ENCODE measurements around the gene CEP70. TPM values are rescaled to one million over a fixed set of nuclear protein-coding genes. Genes with fewer than 3 reads are reported as not detected.
"Not testable (repeated sequence)": the region's sequence is repeated elsewhere in the genome, so short reads cannot be mapped to it uniquely, and the experiment has no call there.

The CEP70 gene
- total RNA-seq, 1 donor from 2014 or later, result 6.5 TPM

- no peaks in the 10 kb centered on the region for H3K4me1 ChIP-seq (ENCODE audit: insufficient read depth, low read length)
- no peaks in the 10 kb centered on the region for H3K9me3 ChIP-seq (ENCODE audit: insufficient read depth, low read depth, low read length)
- no peak overlapping the region for H3K27ac ChIP-seq (ENCODE audit: low read depth, low read length)
- DNase-seq (ENCODE audit: low read depth), result no peak
- FAIRE-seq, result no peak
- no peak overlapping the region for H3K27ac Mint-ChIP-seq (ENCODE audit: unreplicated experiment)
- no peaks in the 10 kb centered on the region for H3K27me3 Mint-ChIP-seq (ENCODE audit: low read depth, unreplicated experiment)
- TF ChIP-seq EZH2 (IDR thresholded peaks at IDR 0.05; ENCODE audit: insufficient read depth, low read length) (no peak), CTCF (IDR thresholded peaks at IDR 0.05; ENCODE audit: insufficient read depth, low read depth, low read length) (no peak)
- no peaks in the 10 kb centered on the region for H4K20me1 ChIP-seq (ENCODE audit: insufficient read depth, low read length)
- H2AFZ ChIP-seq (ENCODE audit: low read depth, low read length), result no peak overlapping the region
- no peaks in the 10 kb centered on the region for H3K79me2 ChIP-seq (ENCODE audit: insufficient read depth, low read length)
- no peaks in the 10 kb centered on the region for H3K36me3 ChIP-seq (ENCODE audit: insufficient read depth, low read length)
- H3K9me3 Mint-ChIP-seq (ENCODE audit: unreplicated experiment), result peaks cover 10% of the 10 kb centered on the region
- no peak overlapping the region for H3K4me3 ChIP-seq (ENCODE audit: insufficient read depth, low read depth, low read length)
- no peaks in the 10 kb centered on the region for H3K4me1 Mint-ChIP-seq (ENCODE audit: low read depth, unreplicated experiment)
- no peak overlapping the region for H3K4me2 ChIP-seq (ENCODE audit: low read length)
- H3K27me3 ChIP-seq (ENCODE audit: insufficient read depth, low read length), result no peaks in the 10 kb centered on the region
- H3K4me3 Mint-ChIP-seq (ENCODE audit: unreplicated experiment), result no peak overlapping the region
- no peak overlapping the region for H3K9ac ChIP-seq (ENCODE audit: low read length)
- H3K36me3 Mint-ChIP-seq (ENCODE audit: low read depth, unreplicated experiment), result peaks cover 19% of the 10 kb centered on the region
These were observed 33.6 kb downstream of the CEP70 start for GRCh38 chr3:138560501-138560900.

DNA sequence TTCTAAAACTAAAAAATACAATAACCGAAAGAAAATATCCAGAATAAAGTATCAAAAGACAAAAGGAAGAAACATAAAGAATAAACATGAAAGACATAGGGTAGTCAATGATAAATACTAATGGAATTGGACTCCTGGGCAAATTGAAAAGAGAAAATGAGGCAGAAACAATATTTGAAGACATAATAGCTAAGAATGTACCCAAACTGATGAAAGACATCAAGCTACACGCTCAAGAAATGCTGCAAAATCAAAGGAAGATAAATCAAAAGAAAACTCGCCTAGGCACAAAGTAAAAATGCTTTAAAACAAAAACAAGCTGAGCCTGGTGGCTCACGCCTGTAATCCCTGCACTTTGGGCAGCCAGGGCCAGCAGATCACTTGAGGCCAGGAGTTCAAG, 34.9 kb downstream of the CEP70 start:
- no peaks in the 10 kb centered on the region for H3K9me3 ChIP-seq (ENCODE audit: insufficient read depth, low read depth, low read length)
- no peak overlapping the region for H3K4me3 Mint-ChIP-seq (ENCODE audit: unreplicated experiment)
- no peak overlapping the region for H3K27ac Mint-ChIP-seq (ENCODE audit: unreplicated experiment)
- H3K4me2 ChIP-seq (ENCODE audit: low read length), result no peak overlapping the region
- FAIRE-seq (no peak), DNase-seq (ENCODE audit: low read depth) (no peak)
- H3K36me3 Mint-ChIP-seq (ENCODE audit: low read depth, unreplicated experiment), result peaks cover 23% of the 10 kb centered on the region
- no peaks in the 10 kb centered on the region for H3K79me2 ChIP-seq (ENCODE audit: insufficient read depth, low read length)
- TF ChIP-seq EZH2 (IDR thresholded peaks at IDR 0.05; ENCODE audit: insufficient read depth, low read length) (no peak), CTCF (IDR thresholded peaks at IDR 0.05; ENCODE audit: insufficient read depth, low read depth, low read length) (no peak)
- no peaks in the 10 kb centered on the region for H4K20me1 ChIP-seq (ENCODE audit: insufficient read depth, low read length)
- H3K36me3 ChIP-seq (ENCODE audit: insufficient read depth, low read length), result no peaks in the 10 kb centered on the region
- H3K4me1 Mint-ChIP-seq (ENCODE audit: low read depth, unreplicated experiment), result no peaks in the 10 kb centered on the region
- no peaks in the 10 kb centered on the region for H3K4me1 ChIP-seq (ENCODE audit: insufficient read depth, low read length)
- no peak overlapping the region for H3K27ac ChIP-seq (ENCODE audit: low read depth, low read length)
- no peak overlapping the region for H3K9ac ChIP-seq (ENCODE audit: low read length)
- H3K4me3 ChIP-seq (ENCODE audit: insufficient read depth, low read depth, low read length), result no peak overlapping the region
- no peak overlapping the region for H2AFZ ChIP-seq (ENCODE audit: low read depth, low read length)
- peaks cover 12% of the 10 kb centered on the region for H3K9me3 Mint-ChIP-seq (ENCODE audit: unreplicated experiment)
- no peaks in the 10 kb centered on the region for H3K27me3 ChIP-seq (ENCODE audit: insufficient read depth, low read length)
- no peaks in the 10 kb centered on the region for H3K27me3 Mint-ChIP-seq (ENCODE audit: low read depth, unreplicated experiment)

- H3K9me3 ChIP-seq (ENCODE audit: insufficient read depth, low read depth, low read length); H3K27ac ChIP-seq (ENCODE audit: low read depth, low read length); H3K9ac ChIP-seq (ENCODE audit: low read length); DNase-seq (ENCODE audit: low read depth); H3K27me3 Mint-ChIP-seq (ENCODE audit: low read depth, unreplicated experiment); H4K20me1 ChIP-seq (ENCODE audit: insufficient read depth, low read length); H3K4me2 ChIP-seq (ENCODE audit: low read length); H3K36me3 ChIP-seq (ENCODE audit: insufficient read depth, low read length); FAIRE-seq; H3K27me3 ChIP-seq (ENCODE audit: insufficient read depth, low read length); H3K27ac Mint-ChIP-seq (ENCODE audit: unreplicated experiment); H3K4me3 Mint-ChIP-seq (ENCODE audit: unreplicated experiment); H3K4me1 ChIP-seq (ENCODE audit: insufficient read depth, low read length); H3K4me3 ChIP-seq (ENCODE audit: insufficient read depth, low read depth, low read length); H3K4me1 Mint-ChIP-seq (ENCODE audit: low read depth, unreplicated experiment); H2AFZ ChIP-seq (ENCODE audit: low read depth, low read length); H3K79me2 ChIP-seq (ENCODE audit: insufficient read depth, low read length): not testable (repeated sequence)
- H3K36me3 Mint-ChIP-seq (ENCODE audit: low read depth, unreplicated experiment), result peaks cover 16% of the 10 kb centered on the region
- peaks cover 23% of the 10 kb centered on the region for H3K9me3 Mint-ChIP-seq (ENCODE audit: unreplicated experiment)
These were observed 39.3 kb downstream of the CEP70 start for GRCh38 chr3:138554775-138555174.

DNA sequence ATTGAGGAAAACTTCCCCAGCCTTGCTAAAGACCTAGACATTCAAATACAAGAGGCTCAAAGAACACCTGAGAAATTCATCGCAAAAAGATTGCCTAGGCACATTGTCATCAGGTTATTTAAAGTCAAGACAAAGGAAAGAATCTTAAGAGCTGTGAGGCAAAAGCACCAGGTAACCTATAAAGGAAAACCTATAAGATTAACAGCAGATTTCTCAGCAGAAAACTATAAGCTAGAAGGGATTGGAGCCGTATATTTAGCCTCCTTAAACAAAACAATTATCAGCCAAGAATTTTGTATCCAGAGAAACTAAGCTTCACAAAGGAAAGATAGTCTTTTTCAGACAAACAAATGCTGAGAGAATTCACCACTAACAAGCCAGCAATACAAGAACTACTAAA, 43.1 kb downstream of the CEP70 start:
- H3K4me2 ChIP-seq (ENCODE audit: low read length); H3K27me3 ChIP-seq (ENCODE audit: insufficient read depth, low read length); H3K36me3 ChIP-seq (ENCODE audit: insufficient read depth, low read length); H3K27me3 Mint-ChIP-seq (ENCODE audit: low read depth, unreplicated experiment); H4K20me1 ChIP-seq (ENCODE audit: insufficient read depth, low read length); H3K4me3 Mint-ChIP-seq (ENCODE audit: unreplicated experiment); H3K79me2 ChIP-seq (ENCODE audit: insufficient read depth, low read length); H3K4me1 ChIP-seq (ENCODE audit: insufficient read depth, low read length); DNase-seq (ENCODE audit: low read depth); H2AFZ ChIP-seq (ENCODE audit: low read depth, low read length); H3K9me3 ChIP-seq (ENCODE audit: insufficient read depth, low read depth, low read length); H3K4me3 ChIP-seq (ENCODE audit: insufficient read depth, low read depth, low read length); H3K27ac ChIP-seq (ENCODE audit: low read depth, low read length); FAIRE-seq; H3K27ac Mint-ChIP-seq (ENCODE audit: unreplicated experiment); H3K9ac ChIP-seq (ENCODE audit: low read length); H3K4me1 Mint-ChIP-seq (ENCODE audit: low read depth, unreplicated experiment): not testable (repeated sequence)
- Mint-ChIP-seq H3K9me3 (ENCODE audit: unreplicated experiment) (peaks cover 31% of the 10 kb centered on the region), H3K36me3 (ENCODE audit: low read depth, unreplicated experiment) (peaks cover 24% of the 10 kb centered on the region)
